H1 (cell line): ENCODE results near the gene ITGA5. TPM values are rescaled to one million over a fixed set of nuclear protein-coding genes. Genes with fewer than 3 reads are reported as not detected.

ENCODE experiments used
- CTCF ChIA-PET: fragments of 300-600 bp; sonication (Branson Sonifier 250); formaldehyde crosslinking; loops from one replicate; lab custom pipeline; 2021; ENCODE audit not compliant: partially characterized antibody; lab: Charles Lee
- POLR2A ChIA-PET: fragments of 300-600 bp; sonication (Branson Sonifier 250); formaldehyde crosslinking; loops from one replicate; lab custom pipeline; 2021; ENCODE audit warnings: inconsistent platforms; ENCODE audit not compliant: partially characterized antibody; lab: Charles Lee
- DNase-seq, 2 experiments: peaks; one replicate each; pipeline versions ENCODE4 v3.0.0 to v3.0.0-alpha.2; 2010 to 2022; ENCODE audit warnings: low spot score in 2 of 2, low read depth in 1 of 2, mixed read lengths in 1 of 2
- FAIRE-seq: peaks from 2 replicates; lab custom pipeline; 2011; peaks lifted over from hg19 to GRCh38; lab: Jason Lieb, UNC
- H2AFZ ChIP-seq: 2 replicates; pipeline ENCODE4 v1.8.1; 2012; ENCODE audit warnings: low read length, inconsistent platforms
- H2AK5ac ChIP-seq: 2 replicates; pipeline ENCODE4 v1.6.1; 2013; ENCODE audit warnings: low read depth, low read length
- H2BK120ac ChIP-seq: replicated peaks from 2 replicates; pipeline ENCODE3; 2013; ENCODE audit warnings: low read depth, low read length, inconsistent platforms
- H2BK12ac ChIP-seq: 2 replicates; pipeline ENCODE4 v1.6.1; 2013; ENCODE audit warnings: low read depth, low read length
- H2BK15ac ChIP-seq: 2 replicates; pipeline ENCODE4 v1.6.1; 2013; ENCODE audit warnings: low read length
- H2BK20ac ChIP-seq: 2 replicates; pipeline ENCODE4 v1.6.1; 2013; ENCODE audit warnings: low read length
- H2BK5ac ChIP-seq: 2 replicates; pipeline ENCODE4 v1.6.1; 2013; ENCODE audit warnings: low read depth, low read length
- H3K14ac ChIP-seq: 2 replicates; pipeline ENCODE4 v1.6.1; 2013; ENCODE audit warnings: inconsistent platforms; ENCODE audit not compliant: insufficient read length
- H3K18ac ChIP-seq: 2 replicates; pipeline ENCODE4 v1.6.1; 2013; ENCODE audit warnings: low read length; ENCODE audit errors: extremely low read depth
- H3K23ac ChIP-seq: 2 replicates; pipeline ENCODE4 v1.6.1; 2013; ENCODE audit warnings: inconsistent platforms; ENCODE audit not compliant: insufficient read length
- H3K23me2 ChIP-seq: 2 replicates; pipeline ENCODE4 v1.6.1; 2013; ENCODE audit warnings: low read depth, low read length
- H3K27ac ChIP-seq: 2 replicates; pipeline ENCODE4 v1.6.1; 2011; ENCODE audit warnings: low read depth, low read length, inconsistent platforms
- H3K27me3 ChIP-seq, 4 experiments: replicated peaks in 1 of 4; 1 replicate in 1 of 4; 2 replicates in 3 of 4; pipeline versions ENCODE4 v1.6.1 to v1.8.1; 2011 to 2013; ENCODE audit warnings: low read length in 3 of 4, mild to moderate bottlenecking in 3 of 4, inconsistent platforms in 2 of 4, mixed read lengths in 2 of 4, moderate library complexity in 1 of 4; ENCODE audit not compliant: control insufficient read depth in 3 of 4, insufficient read depth in 3 of 4; ENCODE audit errors: extremely low read depth in 1 of 4
- H3K36me3 ChIP-seq, 4 experiments: 2 replicates each; pipeline versions ENCODE4 v1.6.1 to v1.8.1; 2011 to 2013; ENCODE audit warnings: mild to moderate bottlenecking in 4 of 4, low read length in 3 of 4, moderate library complexity in 2 of 4, control low read depth in 1 of 4, inconsistent platforms in 1 of 4; ENCODE audit not compliant: insufficient read depth in 4 of 4, control insufficient read depth in 2 of 4
- H3K4ac ChIP-seq: replicated peaks from 2 replicates; pipeline ENCODE3; 2013; ENCODE audit warnings: low read length, low read depth, mixed read lengths, inconsistent platforms; ENCODE audit not compliant: insufficient read length
- H3K4me1 ChIP-seq, 4 experiments: replicated peaks in 1 of 4; 1 replicate in 1 of 4; 2 replicates in 3 of 4; pipeline versions ENCODE4 v1.6.1 to v1.8.1; 2011 to 2013; ENCODE audit warnings: low read length in 3 of 4, inconsistent platforms in 2 of 4, mixed read lengths in 1 of 4; ENCODE audit not compliant: insufficient read depth in 4 of 4, control insufficient read depth in 3 of 4
- H3K4me2 ChIP-seq, 2 experiments: 2 replicates each; pipeline versions ENCODE4 v1.6.1 to v1.8.1; 2011 to 2013; ENCODE audit warnings: low read depth in 2 of 2, low read length in 2 of 2, control low read depth in 1 of 2, inconsistent platforms in 1 of 2, mild to moderate bottlenecking in 1 of 2; ENCODE audit not compliant: insufficient read depth in 1 of 2
- H3K4me3 ChIP-seq, 4 experiments: fragments of 200-600, 300-600 bp in 1 of 4; sonication (generic), shearing (Covaris generic), sonication (Bioruptor Twin) in 1 of 4; 2 replicates each; pipeline versions ENCODE4 v1.5.1 to v1.8.1; 2011 to 2016; ENCODE audit warnings: low read length in 4 of 4, low read depth in 3 of 4, control low read depth in 2 of 4, inconsistent platforms in 2 of 4, mild to moderate bottlenecking in 2 of 4, mixed read lengths in 1 of 4, moderate library complexity in 1 of 4; ENCODE audit not compliant: insufficient read depth in 2 of 4; ENCODE audit errors: extremely low read depth in 1 of 4
- H3K56ac ChIP-seq: replicated peaks from 2 replicates; pipeline ENCODE3; 2013; ENCODE audit warnings: low read depth, mild to moderate bottlenecking, mixed read lengths, low read length, inconsistent platforms; ENCODE audit not compliant: insufficient read length
- H3K79me1 ChIP-seq: 2 replicates; pipeline ENCODE4 v1.6.1; 2013; ENCODE audit warnings: low read depth, low read length, control low read depth
- H3K79me2 ChIP-seq, 2 experiments: 2 replicates each; pipeline versions ENCODE4 v1.6.1 to v1.8.1; 2012 to 2013; ENCODE audit warnings: low read length in 2 of 2, mild to moderate bottlenecking in 2 of 2, inconsistent platforms in 1 of 2; ENCODE audit not compliant: insufficient read depth in 2 of 2, control insufficient read depth in 1 of 2
- H3K9ac ChIP-seq, 4 experiments: replicated peaks in 1 of 4; 1 replicate in 1 of 4; 2 replicates in 3 of 4; pipeline versions ENCODE4 v1.6.1 to v1.8.1; 2011 to 2013; ENCODE audit warnings: low read depth in 3 of 4, low read length in 3 of 4, control low read depth in 2 of 4, mild to moderate bottlenecking in 2 of 4, moderate library complexity in 2 of 4, inconsistent platforms in 1 of 4; ENCODE audit errors: extremely low read depth in 1 of 4
- H3K9me3 ChIP-seq, 2 experiments: 2 replicates each; pipeline versions ENCODE4 v1.6.1 to v1.8.1; 2012 to 2013; ENCODE audit warnings: mild to moderate bottlenecking in 2 of 2, moderate library complexity in 2 of 2, control low read depth in 1 of 2, inconsistent platforms in 1 of 2, low read depth in 1 of 2, low read length in 1 of 2, mixed read lengths in 1 of 2; ENCODE audit not compliant: insufficient read depth in 2 of 2
- H4K20me1 ChIP-seq, 2 experiments: replicated peaks in 1 of 2; 2 replicates each; pipeline versions ENCODE3 to v1.8.1; 2011 to 2013; ENCODE audit warnings: inconsistent platforms in 2 of 2, low read length in 2 of 2, mild to moderate bottlenecking in 1 of 2; ENCODE audit not compliant: insufficient read depth in 2 of 2, control insufficient read depth in 1 of 2
- H4K5ac ChIP-seq: 2 replicates; pipeline ENCODE4 v1.6.1; 2013; ENCODE audit warnings: low read length, low read depth, mixed read lengths, inconsistent platforms; ENCODE audit not compliant: insufficient read length
- H4K8ac ChIP-seq: 2 replicates; pipeline ENCODE4 v1.8.0; 2013; ENCODE audit warnings: mild to moderate bottlenecking, moderate library complexity, low read length, inconsistent platforms; ENCODE audit not compliant: insufficient read depth; ENCODE audit errors: extremely low read depth
- H4K91ac ChIP-seq: replicated peaks from 2 replicates; pipeline ENCODE3; 2013; ENCODE audit warnings: low read length, mixed read lengths, inconsistent platforms; ENCODE audit not compliant: insufficient read length
- ATF2 ChIP-seq: IDR thresholded peaks from 2 replicates; pipeline ENCODE4 v1.6.1; 2012; ENCODE audit warnings: low read length, inconsistent platforms
- CHD2 ChIP-seq: IDR thresholded peaks from 2 replicates; pipeline ENCODE4 v1.6.1; 2012; ENCODE audit warnings: low read length, improper control_type of control experiment
- CREB1 ChIP-seq: IDR thresholded peaks from 2 replicates; pipeline ENCODE4 v1.6.1; 2012; ENCODE audit warnings: inconsistent platforms
- CTBP2 ChIP-seq: IDR thresholded peaks from 2 replicates; pipeline ENCODE4 v1.7.0; 2011; ENCODE audit warnings: borderline replicate concordance, mild to moderate bottlenecking, moderate library complexity, mixed read lengths, low read length; ENCODE audit not compliant: insufficient read depth, insufficient read length
- EZH2 ChIP-seq: fragments of 200-600 bp; sonication (generic); IDR thresholded peaks from 2 replicates; pipeline ENCODE4 v1.7.1; 2012; ENCODE audit warnings: low read depth, mild to moderate bottlenecking, moderate library complexity, low read length, inconsistent platforms; ENCODE audit not compliant: severe bottlenecking
- HDAC2 ChIP-seq, 2 experiments: fragments of 300-600 bp in 1 of 2; sonication (generic) in 1 of 2; IDR thresholded peaks; 2 replicates each; pipeline ENCODE4 v1.6.1; 2011 to 2012; ENCODE audit warnings: low read depth in 2 of 2, low read length in 2 of 2, mild to moderate bottlenecking in 2 of 2, moderate library complexity in 2 of 2, borderline replicate concordance in 1 of 2, inconsistent platforms in 1 of 2
- RAD21 ChIP-seq, 2 experiments: IDR thresholded peaks in 1 of 2; conservative IDR thresholded peaks in 1 of 2; 2 replicates each; pipeline ENCODE4 v1.6.1; 2011; ENCODE audit warnings: low read depth in 2 of 2, low read length in 2 of 2, improper control_type of control experiment in 1 of 2, inconsistent platforms in 1 of 2, mild to moderate bottlenecking in 1 of 2, moderate library complexity in 1 of 2
- RNF2 ChIP-seq: fragments of 200-900, 300-1000 bp; sonication (generic); IDR thresholded peaks from 2 replicates; pipeline ENCODE4 v1.7.1; 2016; ENCODE audit warnings: borderline replicate concordance, low read depth, mild to moderate bottlenecking, antibody characterized with exemption, low read length; ENCODE audit not compliant: poor library complexity, severe bottlenecking; ENCODE audit errors: missing control alignments
- SP2 ChIP-seq: IDR thresholded peaks from 2 replicates; pipeline ENCODE4 v1.6.1; 2012; ENCODE audit warnings: mild to moderate bottlenecking, low read length, inconsistent platforms
- TAF1 ChIP-seq: IDR thresholded peaks from 2 replicates; pipeline ENCODE4 v1.6.1; 2011; ENCODE audit warnings: mild to moderate bottlenecking, low read depth, low read length
- TEAD4 ChIP-seq: IDR thresholded peaks from 2 replicates; pipeline ENCODE4 v1.6.1; 2012; ENCODE audit warnings: low read depth, low read length, inconsistent platforms, mixed read lengths
- WGBS, 2 experiments: shearing (Covaris generic) in 1 of 2; methylation state at CpG; one replicate each; pipeline versions ENCODE4 v1.1.6 to v1.1.7; 2013 to 2015; ENCODE audit warnings: low lambda C conversion rate in 2 of 2, mixed read lengths in 2 of 2, inconsistent platforms in 1 of 2, low coverage in 1 of 2, missing lambda C conversion rate in 1 of 2; ENCODE audit not compliant: insufficient replicate concordance in 2 of 2, insufficient coverage in 1 of 2, insufficient read length in 1 of 2; ENCODE audit errors: extremely low coverage in 1 of 2, missing lambda C conversion rate in 1 of 2; 5-methylcytosine and 5-hydroxymethylcytosine counted together
- polyA plus RNA-seq, 7 experiments: library from polyadenylated mRNA; depleted of rRNA in 3 of 7; stranded (reverse) in 5 of 7; unstranded in 2 of 7; fragments of >200 nt in 5 of 7; fragments of 200-250 nt in 2 of 7; gene quantifications; 1 replicate in 5 of 7; 2 replicates in 1 of 7; 4 replicates in 1 of 7; pipeline versions ENCODE4 v1.2.1 to v1.2.3, GENCODE V29; 2011 to 2013; ENCODE audit warnings: missing spikeins in 2 of 7, mixed read lengths in 2 of 7
- total RNA-seq: library from RNA; stranded (reverse); fragmentation: NEBNext Ultra II Directional; extraction: Animal tissue kit (Norgen Biotek cat#: 25700); gene quantifications from 2 replicates; pipeline ENCODE4 v1.2.1, GENCODE V29; 2021

Gene ITGA5
- total and polyA plus RNA-seq, 2 of the 8 experiments (the other 6 are each of a cell fraction or from before 2014, with no cell fraction given), result 11.6 to 19.4 TPM

DNA sequence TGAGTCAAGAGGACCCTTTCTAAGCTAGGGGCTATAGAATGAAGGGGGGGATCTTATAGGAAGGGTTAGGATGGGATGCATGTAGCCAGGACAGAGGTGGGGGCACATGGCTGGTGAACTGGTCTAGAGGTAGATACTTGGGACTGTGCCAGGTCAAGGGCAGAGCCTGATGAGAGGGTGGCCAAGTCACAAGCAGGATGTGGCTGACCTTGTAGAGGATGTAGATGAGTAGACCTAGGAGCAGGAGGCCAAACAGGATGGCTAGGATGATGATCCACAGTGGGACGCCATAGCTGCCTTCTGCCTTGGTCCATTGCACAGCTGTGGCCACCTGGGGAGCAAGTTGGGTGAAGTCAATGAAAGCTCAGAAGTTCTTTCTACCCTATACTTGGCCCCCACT lies 21.9 kb downstream of the ITGA5 start:
- Histone ChIP-seq H2AFZ (no peak overlapping the region), H3K18ac (no peak overlapping the region), H3K56ac (no peak overlapping the region), H3K79me2 (no peaks in the 10 kb centered on the region), H3K4me3 (no peak overlapping the region), H4K5ac (no peak overlapping the region), H4K91ac (no peak overlapping the region), H3K9me3 (no peaks in the 10 kb centered on the region), H3K4me2 (no peak overlapping the region), H3K27me3 (peaks cover 0 to 4% (median 0%) of the 10 kb centered on the region in 4 experiments; a peak in 2 of 7 replicates), H2BK5ac (no peak overlapping the region), H2BK120ac (no peak overlapping the region), H3K36me3 (peaks cover 6 to 27% (median 11%) of the 10 kb centered on the region in 4 experiments; a peak in 7 of 8 replicates), H2BK12ac (no peak overlapping the region), H2BK15ac (no peak overlapping the region), H3K23me2 (no peaks in the 10 kb centered on the region), H4K20me1 (peaks cover 0 to 2% of the 10 kb centered on the region in 2 experiments), H3K9ac (no peak overlapping the region), H3K4me1 (peaks cover 0 to 12% (median 9%) of the 10 kb centered on the region in 4 experiments; a peak in 6 of 7 replicates), H2AK5ac (no peak overlapping the region), H4K8ac (no peak overlapping the region), H3K23ac (no peak overlapping the region), H3K27ac (no peak overlapping the region), H3K79me1 (no peaks in the 10 kb centered on the region), H3K4ac (no peak overlapping the region), H2BK20ac (no peak overlapping the region), H3K14ac (no peak overlapping the region)
- WGBS, 2 experiments, result 100% methylated on average over 1 of the region's 1 CpG; no CpG with 5 or more reads in 1 of the 2 experiments
- POLR2A ChIA-PET, result interaction anchor here (1.4 kb wide), 1 partner anchor 31 kb away, joined by 4 read pairs; no protein-coding TSS in a partner anchor
- DNase-seq (no peak), FAIRE-seq (no peak)
- CTCF ChIA-PET, result interaction anchor here (0.6 to 12.3 kb wide), 8 partner anchors 9 to 1340 kb away, joined by 3 to 742 read pairs (median 14); partner anchors contain the start of genes ITGA5 and ZNF385A
- TF ChIP-seq ATF2 (no peak), SP2 (no peak), RNF2 (no peak), CHD2 (no peak), TAF1 (no peak), CREB1 (no peak), CTBP2 (no peak), TEAD4 (no peak), HDAC2 (IDR thresholded peaks at IDR 0.05; ENCODE audit: borderline replicate concordance in 1 of 2, low read depth in 2 of 2, low read length in 2 of 2) (no peak), RAD21 (IDR thresholded peaks at IDR 0.05 in 1 of 2, conservative IDR thresholded peaks at IDR 0.05 in 1 of 2; ENCODE audit: low read depth in 2 of 2, low read length in 2 of 2) (no peak), EZH2 (no peak)
